ENCODE results near the gene ICE2.

The ICE2 gene

DNA sequence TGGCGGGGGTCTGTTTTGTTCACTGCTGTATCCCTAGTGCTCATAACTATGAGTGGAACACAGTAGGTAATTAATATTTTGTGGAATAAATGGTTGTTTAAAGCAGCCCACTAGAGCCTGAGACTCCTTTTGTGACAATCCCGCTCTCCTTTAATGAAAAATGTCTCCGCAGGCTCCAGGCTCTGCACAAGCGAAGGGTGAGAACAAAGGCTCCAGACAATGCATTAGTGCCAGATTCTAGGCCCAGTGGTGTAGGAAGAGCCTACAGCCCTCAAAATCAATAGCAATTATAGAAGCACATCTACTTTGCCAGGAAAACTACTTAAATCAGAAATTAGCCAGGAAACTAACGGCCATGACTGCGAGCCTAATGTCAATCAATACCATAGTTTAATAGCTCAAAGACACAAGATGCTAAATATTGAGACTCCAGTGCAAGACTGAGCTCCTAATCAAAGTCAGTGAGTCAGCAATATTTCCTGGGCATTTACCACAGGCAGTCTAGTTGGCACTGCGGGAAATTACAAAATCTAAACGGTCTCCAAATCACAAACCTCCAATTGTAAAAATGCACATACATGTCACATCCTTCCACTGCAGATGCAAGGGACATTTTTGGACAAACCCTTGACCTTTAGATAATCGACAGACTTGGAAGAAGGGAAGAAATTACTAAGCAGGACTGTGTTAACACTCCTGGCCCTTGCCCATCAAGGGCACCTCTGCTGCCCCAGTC is 83.5 kb downstream of the ICE2 start:
- peak overlapping the region; percentile 90 for H3K4me2 ChIP-seq (ENCODE audit: low read depth, low read length, poor library complexity, severe bottlenecking)
- H3F3A ChIP-seq (ENCODE audit: low read depth): no peaks in the 10 kb centered on the region

DNA sequence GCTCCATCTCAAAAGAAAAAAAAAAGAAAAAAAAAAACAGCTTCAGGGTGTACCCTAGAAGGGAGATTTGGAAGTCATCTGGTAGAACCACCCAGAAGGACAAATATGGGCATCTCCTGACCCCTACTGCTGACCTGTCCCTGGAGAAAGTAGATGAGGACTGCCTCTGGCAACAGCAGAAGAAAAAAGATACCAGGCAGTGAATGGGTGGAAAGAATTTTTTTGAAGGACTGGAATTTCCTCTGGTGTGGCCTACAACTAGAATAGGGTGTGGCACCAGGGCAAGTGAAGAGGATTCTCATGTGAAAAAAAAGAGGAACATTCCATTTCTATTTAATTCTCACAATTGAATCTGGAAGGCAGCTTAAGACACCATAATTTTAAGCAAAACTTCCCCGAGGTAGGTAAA is 84.2 kb downstream of the ICE2 start:
- no peak overlapping the region for H3K9ac ChIP-seq (ENCODE audit: low read depth, low read length, poor library complexity, severe bottlenecking)
- no peak overlapping the region for H2AFZ ChIP-seq (ENCODE audit: low read length)
- H4K20me1 ChIP-seq (ENCODE audit: insufficient read depth, low read length, poor library complexity, severe bottlenecking): peaks cover 11% of the 10 kb centered on the region
- no peaks in the 10 kb centered on the region for H3K36me3 ChIP-seq (ENCODE audit: insufficient read depth, low read length)
- no peak overlapping the region for H3K4me2 ChIP-seq (ENCODE audit: low read depth, low read length, poor library complexity, severe bottlenecking)
- no peaks in the 10 kb centered on the region for H3K9me3 ChIP-seq (ENCODE audit: insufficient read depth, low read depth, low read length)
- H3K27me3 ChIP-seq (ENCODE audit: insufficient read depth, low read length, poor library complexity, severe bottlenecking): no peaks in the 10 kb centered on the region
- peaks cover 56% of the 10 kb centered on the region for H3K4me1 ChIP-seq (ENCODE audit: insufficient read depth, low read length, poor library complexity, severe bottlenecking)
- no peaks in the 10 kb centered on the region for H3K9me2 ChIP-seq (replicated peaks; ENCODE audit: low read depth, low read length)
- no peaks in the 10 kb centered on the region for H3F3A ChIP-seq (ENCODE audit: low read depth)
- no peak overlapping the region for H3K4me3 ChIP-seq (ENCODE audit: low read length, poor library complexity, severe bottlenecking)
- H3K79me2 ChIP-seq (ENCODE audit: insufficient read depth, low read length): peaks cover 20% of the 10 kb centered on the region; the same call in 1 of the 2 replicates
- TF ChIP-seq, protein P1, sequence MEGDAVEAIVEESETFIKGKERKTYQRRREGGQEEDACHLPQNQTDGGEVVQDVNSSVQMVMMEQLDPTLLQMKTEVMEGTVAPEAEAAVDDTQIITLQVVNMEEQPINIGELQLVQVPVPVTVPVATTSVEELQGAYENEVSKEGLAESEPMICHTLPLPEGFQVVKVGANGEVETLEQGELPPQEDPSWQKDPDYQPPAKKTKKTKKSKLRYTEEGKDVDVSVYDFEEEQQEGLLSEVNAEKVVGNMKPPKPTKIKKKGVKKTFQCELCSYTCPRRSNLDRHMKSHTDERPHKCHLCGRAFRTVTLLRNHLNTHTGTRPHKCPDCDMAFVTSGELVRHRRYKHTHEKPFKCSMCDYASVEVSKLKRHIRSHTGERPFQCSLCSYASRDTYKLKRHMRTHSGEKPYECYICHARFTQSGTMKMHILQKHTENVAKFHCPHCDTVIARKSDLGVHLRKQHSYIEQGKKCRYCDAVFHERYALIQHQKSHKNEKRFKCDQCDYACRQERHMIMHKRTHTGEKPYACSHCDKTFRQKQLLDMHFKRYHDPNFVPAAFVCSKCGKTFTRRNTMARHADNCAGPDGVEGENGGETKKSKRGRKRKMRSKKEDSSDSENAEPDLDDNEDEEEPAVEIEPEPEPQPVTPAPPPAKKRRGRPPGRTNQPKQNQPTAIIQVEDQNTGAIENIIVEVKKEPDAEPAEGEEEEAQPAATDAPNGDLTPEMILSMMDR (conservative IDR thresholded peaks at IDR 0.05; ENCODE audit: low read length): no peak
- TF ChIP-seq EZH2phosphoT487 (IDR thresholded peaks at IDR 0.05; ENCODE audit: borderline replicate concordance): no peak

More for the DNA sequence above, 83.5 kb downstream of the ICE2 start:
- H2AFZ ChIP-seq (ENCODE audit: low read length): no peak overlapping the region
- peaks cover 11% of the 10 kb centered on the region for H4K20me1 ChIP-seq (ENCODE audit: insufficient read depth, low read length, poor library complexity, severe bottlenecking)
- peaks cover 50% of the 10 kb centered on the region for H3K4me1 ChIP-seq (ENCODE audit: insufficient read depth, low read length, poor library complexity, severe bottlenecking)
- H3K27me3 ChIP-seq (ENCODE audit: insufficient read depth, low read length, poor library complexity, severe bottlenecking): no peaks in the 10 kb centered on the region
- no peak overlapping the region for H3K9ac ChIP-seq (ENCODE audit: low read depth, low read length, poor library complexity, severe bottlenecking)
- H3K36me3 ChIP-seq (ENCODE audit: insufficient read depth, low read length): no peaks in the 10 kb centered on the region
- no peak for TF ChIP-seq EZH2phosphoT487 (IDR thresholded peaks at IDR 0.05; ENCODE audit: borderline replicate concordance)
- TF ChIP-seq, protein P1 (conservative IDR thresholded peaks at IDR 0.05; ENCODE audit: low read length): no peak
- H3K9me2 ChIP-seq (replicated peaks; ENCODE audit: low read depth, low read length): no peaks in the 10 kb centered on the region
- no peak overlapping the region for H3K4me3 ChIP-seq (ENCODE audit: low read length, poor library complexity, severe bottlenecking)
- H3K79me2 ChIP-seq (ENCODE audit: insufficient read depth, low read length): peaks cover 14% of the 10 kb centered on the region; the same call in 1 of the 2 replicates
- no peaks in the 10 kb centered on the region for H3K9me3 ChIP-seq (ENCODE audit: insufficient read depth, low read depth, low read length)

DNA sequence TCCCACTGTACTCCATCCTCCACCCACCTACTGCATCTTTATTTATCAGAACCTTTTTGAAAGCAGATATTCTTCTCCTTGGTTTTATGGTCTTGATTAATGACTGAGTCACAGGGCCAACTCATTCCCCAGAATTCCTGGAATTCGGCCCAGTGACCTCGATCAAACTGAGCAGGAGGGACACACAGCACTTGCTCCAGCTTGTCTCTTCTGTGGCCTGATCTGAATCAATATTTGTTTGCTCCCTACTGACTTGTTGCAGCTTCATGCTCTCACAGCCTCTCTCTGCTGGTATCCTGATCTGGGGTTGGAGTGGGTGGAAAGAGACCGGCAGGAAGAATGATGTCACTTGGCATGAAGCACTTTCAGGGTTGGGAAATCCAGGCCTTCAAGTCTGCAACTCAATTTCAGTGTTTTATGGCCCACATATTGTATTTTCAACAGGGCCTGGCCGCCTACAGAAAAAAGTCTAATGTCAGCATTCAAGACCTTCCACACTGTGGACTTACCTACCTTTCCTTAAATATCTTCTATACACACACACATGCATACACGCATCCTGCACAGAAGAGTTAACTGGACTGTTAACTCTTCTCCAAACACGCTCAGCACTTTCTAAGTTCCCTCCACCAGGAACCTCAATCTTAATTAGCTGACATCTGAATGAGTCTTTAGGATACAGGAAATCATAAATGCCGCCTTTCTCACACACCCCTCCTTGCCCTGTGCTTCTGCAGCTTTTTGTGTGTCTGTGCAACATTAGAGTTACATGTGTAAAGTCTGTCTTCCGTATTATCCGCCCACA is 85.8 kb downstream of the ICE2 start:
- H3F3A ChIP-seq (ENCODE audit: low read depth): no peaks in the 10 kb centered on the region
- H2AFZ ChIP-seq (ENCODE audit: low read length): no peak overlapping the region
- H3K79me2 ChIP-seq (ENCODE audit: insufficient read depth, low read length): peaks cover 20% of the 10 kb centered on the region; the same call in 1 of the 2 replicates
- H3K4me2 ChIP-seq (ENCODE audit: low read depth, low read length, poor library complexity, severe bottlenecking): peak overlapping the region; percentile 19
- TF ChIP-seq, protein P1 (conservative IDR thresholded peaks at IDR 0.05; ENCODE audit: low read length): no peak
- TF ChIP-seq EZH2phosphoT487 (IDR thresholded peaks at IDR 0.05; ENCODE audit: borderline replicate concordance): no peak
- no peak overlapping the region for H3K4me3 ChIP-seq (ENCODE audit: low read length, poor library complexity, severe bottlenecking)
- no peaks in the 10 kb centered on the region for H3K9me2 ChIP-seq (replicated peaks; ENCODE audit: low read depth, low read length)
- peaks cover 59% of the 10 kb centered on the region for H3K4me1 ChIP-seq (ENCODE audit: insufficient read depth, low read length, poor library complexity, severe bottlenecking)
- H3K27me3 ChIP-seq (ENCODE audit: insufficient read depth, low read length, poor library complexity, severe bottlenecking): no peaks in the 10 kb centered on the region
- peaks cover 11% of the 10 kb centered on the region for H4K20me1 ChIP-seq (ENCODE audit: insufficient read depth, low read length, poor library complexity, severe bottlenecking)
- no peaks in the 10 kb centered on the region for H3K36me3 ChIP-seq (ENCODE audit: insufficient read depth, low read length)
- H3K9me3 ChIP-seq (ENCODE audit: insufficient read depth, low read depth, low read length): no peaks in the 10 kb centered on the region
- no peak overlapping the region for H3K9ac ChIP-seq (ENCODE audit: low read depth, low read length, poor library complexity, severe bottlenecking)

Data from Loucy (cell line).